ENCODE measurements around the gene NUTM1.
A peak's percentile ranks its signal among the peaks of the same experiment; 100 is the strongest.
"Not testable (repeated sequence)": the region's sequence is repeated elsewhere in the genome, so short reads cannot be mapped to it uniquely, and the experiment has no call there.

NUTM1 gene

DNA sequence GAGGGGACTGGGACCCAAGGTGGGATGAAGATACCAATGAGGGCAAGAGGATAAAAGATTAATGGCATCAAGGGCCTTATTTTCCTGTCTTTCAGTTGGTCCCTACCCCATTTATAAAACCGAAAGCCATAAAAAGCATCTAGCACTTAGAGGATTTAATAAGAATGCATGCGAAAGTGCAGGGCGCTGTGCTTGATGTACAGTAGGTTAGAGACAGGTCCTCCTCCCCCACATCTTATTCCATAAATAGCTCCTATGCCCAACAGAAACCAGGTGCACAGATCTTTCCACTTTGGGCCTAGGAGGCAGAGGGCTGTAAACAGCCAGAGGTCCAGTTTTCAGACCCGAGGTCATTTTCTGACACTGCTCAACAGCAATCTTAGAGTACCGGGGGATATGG, 22.7 kb downstream of the NUTM1 start:
- no peak for DNase-seq (ENCODE audit: low read depth)

- DNase-seq (ENCODE audit: low read depth) = peak; percentile 17
These were observed 23.4 kb downstream of the NUTM1 start for GRCh38 chr15:34366271-34367065.

- peak; percentile 80 for DNase-seq (ENCODE audit: low read depth)
These were observed 24.3 kb downstream of the NUTM1 start, which contains the start of gene LPCAT4 for GRCh38 chr15:34367101-34368081. TSS of gene LPCAT4 (minus strand) at chr15:34367196. CDS start at chr15:34367100, 96 bp downstream.

DNA sequence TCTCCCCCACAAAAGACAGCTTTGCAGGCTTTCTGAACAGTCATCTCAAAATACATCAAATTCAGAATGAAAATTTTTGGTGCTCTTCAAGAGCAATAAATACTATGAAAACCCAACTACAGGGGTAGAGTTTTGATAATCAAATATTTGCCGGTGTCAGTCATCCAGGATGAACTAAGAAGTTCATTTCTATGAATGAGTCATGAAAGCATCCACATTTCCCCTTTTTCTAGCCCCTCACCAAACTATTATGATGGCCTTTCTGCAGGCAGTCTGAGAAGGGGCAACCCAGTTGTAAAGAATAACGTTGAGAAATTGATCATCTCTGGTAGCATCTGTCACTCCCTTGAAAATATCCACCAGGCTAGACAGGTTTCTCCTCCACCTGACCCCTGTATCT, 27.0 kb downstream of the NUTM1 start:
- DNase-seq (ENCODE audit: low read depth) = no peak

GRCh38 chr15:34370643-34371042, 27.5 kb downstream of the NUTM1 start:
- DNase-seq (ENCODE audit: low read depth) = no peak

DNA sequence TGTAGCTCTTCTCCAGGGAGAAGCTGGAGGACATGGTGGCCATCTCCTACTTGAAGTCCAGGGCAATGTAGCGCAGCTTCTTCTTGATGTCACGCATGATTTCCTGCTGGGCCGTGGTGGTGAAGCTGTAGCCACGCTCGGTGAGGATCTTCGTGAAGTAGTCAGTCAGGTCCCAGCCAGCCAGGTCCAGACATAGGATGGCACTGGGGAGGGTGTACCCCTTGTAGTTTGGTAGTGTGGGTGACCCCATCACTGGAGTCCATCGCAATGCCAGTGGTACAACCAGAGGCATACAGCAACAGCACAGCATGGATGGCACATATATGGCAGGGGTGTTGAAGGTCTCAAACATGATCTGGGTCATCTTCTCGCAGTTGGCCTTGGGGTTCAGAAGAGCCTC, 30.8 kb downstream of the NUTM1 start:
- no peak for DNase-seq (ENCODE audit: low read depth)

GRCh38 chr15:34374816-34375215, 31.7 kb downstream of the NUTM1 start:
- DNase-seq (ENCODE audit: low read depth) = no peak

GRCh38 chr15:34375541-34375940, 32.4 kb downstream of the NUTM1 start:
- DNase-seq (ENCODE audit: low read depth) = not testable (repeated sequence)

DNA sequence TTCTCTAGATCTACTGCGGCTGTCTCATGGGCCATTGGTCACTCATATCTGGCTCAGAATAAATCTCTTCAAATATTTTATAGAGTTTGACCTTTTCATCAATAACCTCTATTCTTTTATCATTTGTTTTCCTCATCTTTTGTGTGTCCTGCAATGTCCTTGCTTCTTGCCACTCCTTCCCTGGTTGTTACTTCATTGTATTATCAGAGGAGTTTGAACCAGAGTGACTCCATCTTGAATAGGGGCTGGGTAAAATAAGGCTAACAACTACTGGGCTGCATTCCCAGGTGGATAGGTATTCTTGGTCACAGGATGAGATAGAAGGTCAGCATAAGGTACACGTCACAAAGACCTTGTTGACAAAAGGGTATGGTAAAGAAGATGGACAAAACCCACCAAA, 33.7 kb downstream of the NUTM1 start:
- DNase-seq (ENCODE audit: low read depth) = no peak

GRCh38 chr15:34380491-34380890, 37.4 kb downstream of the NUTM1 start:
- DNase-seq (ENCODE audit: low read depth) = not testable (repeated sequence)

DNA sequence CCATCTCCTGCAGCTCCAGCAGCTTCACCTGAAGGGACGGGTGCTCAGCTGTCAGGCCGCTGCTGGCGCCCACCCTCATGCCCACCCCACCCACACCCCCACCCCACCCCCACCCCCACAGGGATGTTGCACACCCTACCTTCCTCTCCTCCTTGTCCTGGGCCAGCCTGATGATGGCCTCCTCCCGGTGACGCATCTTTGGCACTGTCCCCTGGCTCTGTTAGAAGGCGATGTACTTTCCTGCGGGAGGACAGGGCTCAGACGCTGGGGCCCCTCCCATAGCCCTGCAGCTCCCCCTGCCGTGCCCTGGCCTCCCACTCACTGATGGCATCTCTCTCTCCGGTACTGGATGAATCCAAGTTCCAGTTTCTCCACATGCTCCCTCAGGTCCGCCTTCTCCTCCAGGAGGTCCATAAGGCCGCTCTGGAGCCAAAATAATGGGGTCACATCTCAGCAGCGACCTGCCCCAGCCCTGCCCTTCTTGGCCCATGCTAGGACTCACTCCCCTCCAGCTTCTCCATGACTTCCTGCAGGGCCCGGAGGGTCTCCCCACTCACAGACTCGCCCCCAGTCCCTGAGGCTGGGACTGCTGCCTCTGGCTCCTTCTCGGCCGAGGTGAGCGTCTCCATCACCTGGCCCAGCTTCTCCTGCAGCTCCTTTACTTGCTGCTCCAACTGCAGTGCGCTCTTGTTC, 38.9 kb downstream of the NUTM1 start:
- DNase-seq (ENCODE audit: low read depth) = not testable (repeated sequence)

- not testable (repeated sequence) for DNase-seq (ENCODE audit: low read depth)
These were observed 46.5 kb downstream of the NUTM1 start for GRCh38 chr15:34389594-34390086.

DNA sequence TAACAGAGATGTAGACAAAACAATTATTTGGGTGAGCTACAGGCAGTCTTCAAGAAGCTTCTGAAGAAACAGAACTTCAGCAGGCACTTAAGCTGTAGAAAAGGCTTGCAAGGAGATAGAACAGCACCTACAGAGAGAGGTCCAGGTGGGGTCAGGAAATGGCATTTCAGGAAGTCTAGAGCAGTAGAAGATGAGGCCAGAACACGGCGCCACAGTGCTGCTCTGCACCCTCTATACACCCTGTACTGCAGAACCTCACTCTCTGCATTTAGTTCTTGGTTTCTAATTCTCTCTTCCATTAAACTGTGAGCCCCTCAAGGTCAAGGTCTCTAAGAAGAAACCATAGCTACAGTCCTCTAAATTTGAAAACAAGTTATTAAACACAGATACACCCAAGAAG, 49.9 kb downstream of the NUTM1 start:
- DNase-seq (ENCODE audit: low read depth) = not testable (repeated sequence)

GRCh38 chr15:34397637-34398259, 54.6 kb downstream of the NUTM1 start:
- DNase-seq (ENCODE audit: low read depth) = not testable (repeated sequence)

DNA sequence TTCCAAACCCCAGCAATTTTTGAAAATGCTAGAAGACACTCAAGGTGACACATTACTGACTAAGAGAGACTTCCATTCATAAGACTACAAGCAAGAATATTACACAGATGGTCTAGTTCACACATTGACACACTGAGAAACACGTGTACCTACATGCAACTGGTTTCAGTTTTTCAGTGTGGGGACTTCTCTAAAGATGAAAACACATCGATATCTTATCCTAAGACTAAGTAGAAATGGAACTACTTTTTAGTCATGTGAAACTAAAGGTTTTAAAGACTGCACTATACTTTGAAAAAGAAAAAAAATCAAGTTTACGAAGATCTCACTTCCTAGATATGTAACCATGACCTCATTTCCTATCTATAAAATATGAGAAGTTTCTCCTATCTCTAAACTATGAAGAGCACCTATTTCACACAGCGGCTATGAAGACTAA, 60.1 kb downstream of the NUTM1 start:
- not testable (repeated sequence) for DNase-seq (ENCODE audit: low read depth)

GRCh38 chr15:34403899-34404298, 60.8 kb downstream of the NUTM1 start:
- not testable (repeated sequence) for DNase-seq (ENCODE audit: low read depth)

All from fibroblast of gingiva (primary cell).